ENCODE data around the gene TBX4. TPM values are rescaled to one million over a fixed set of nuclear protein-coding genes. Genes with fewer than 3 reads are reported as not detected.

TBX4 gene
- total and polyA plus RNA-seq, 2 of the 13 experiments (the other 11 are each of a cell fraction or from before 2014, with no cell fraction given) = 0.11 to 1.1 TPM

DNA sequence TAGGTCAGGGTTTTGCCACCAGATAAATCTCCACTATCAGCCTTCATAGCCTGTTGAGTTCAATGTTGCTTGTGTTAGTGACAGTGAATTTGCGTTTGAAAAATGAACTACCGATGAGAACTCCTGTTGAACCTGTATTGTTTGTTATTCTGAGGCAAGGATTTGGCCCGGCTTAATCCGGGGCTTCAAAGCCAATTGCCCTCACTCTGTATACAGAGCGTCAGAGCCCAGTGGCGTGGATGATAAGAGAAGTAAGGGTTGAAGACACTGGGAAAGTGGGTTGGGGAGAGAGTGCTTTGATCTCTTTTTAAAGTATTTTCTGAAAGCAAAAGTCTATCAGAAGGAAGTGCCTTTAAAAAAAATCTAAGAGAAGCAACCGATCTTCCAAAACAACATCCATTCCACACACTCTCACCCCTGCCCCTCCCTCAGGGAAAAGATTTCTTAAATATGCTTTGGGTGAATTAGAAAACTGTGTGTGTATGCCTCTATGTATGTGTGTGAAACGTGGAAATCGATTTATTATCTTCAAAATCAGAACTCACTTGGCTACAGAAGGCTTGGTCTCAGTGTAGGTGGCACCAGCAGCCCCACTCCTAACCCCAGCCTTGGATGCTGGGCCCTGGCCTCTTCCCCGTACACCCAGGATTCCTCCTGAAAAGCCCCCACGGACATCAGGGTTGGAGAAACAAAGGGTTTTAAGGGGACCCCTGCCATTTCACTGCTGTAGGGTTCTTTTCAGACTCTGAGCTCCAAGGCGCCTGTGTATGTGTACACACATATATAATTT lies 8.8 kb downstream of the TBX4 start (continued):
- TF ChIP-seq, protein P1, sequence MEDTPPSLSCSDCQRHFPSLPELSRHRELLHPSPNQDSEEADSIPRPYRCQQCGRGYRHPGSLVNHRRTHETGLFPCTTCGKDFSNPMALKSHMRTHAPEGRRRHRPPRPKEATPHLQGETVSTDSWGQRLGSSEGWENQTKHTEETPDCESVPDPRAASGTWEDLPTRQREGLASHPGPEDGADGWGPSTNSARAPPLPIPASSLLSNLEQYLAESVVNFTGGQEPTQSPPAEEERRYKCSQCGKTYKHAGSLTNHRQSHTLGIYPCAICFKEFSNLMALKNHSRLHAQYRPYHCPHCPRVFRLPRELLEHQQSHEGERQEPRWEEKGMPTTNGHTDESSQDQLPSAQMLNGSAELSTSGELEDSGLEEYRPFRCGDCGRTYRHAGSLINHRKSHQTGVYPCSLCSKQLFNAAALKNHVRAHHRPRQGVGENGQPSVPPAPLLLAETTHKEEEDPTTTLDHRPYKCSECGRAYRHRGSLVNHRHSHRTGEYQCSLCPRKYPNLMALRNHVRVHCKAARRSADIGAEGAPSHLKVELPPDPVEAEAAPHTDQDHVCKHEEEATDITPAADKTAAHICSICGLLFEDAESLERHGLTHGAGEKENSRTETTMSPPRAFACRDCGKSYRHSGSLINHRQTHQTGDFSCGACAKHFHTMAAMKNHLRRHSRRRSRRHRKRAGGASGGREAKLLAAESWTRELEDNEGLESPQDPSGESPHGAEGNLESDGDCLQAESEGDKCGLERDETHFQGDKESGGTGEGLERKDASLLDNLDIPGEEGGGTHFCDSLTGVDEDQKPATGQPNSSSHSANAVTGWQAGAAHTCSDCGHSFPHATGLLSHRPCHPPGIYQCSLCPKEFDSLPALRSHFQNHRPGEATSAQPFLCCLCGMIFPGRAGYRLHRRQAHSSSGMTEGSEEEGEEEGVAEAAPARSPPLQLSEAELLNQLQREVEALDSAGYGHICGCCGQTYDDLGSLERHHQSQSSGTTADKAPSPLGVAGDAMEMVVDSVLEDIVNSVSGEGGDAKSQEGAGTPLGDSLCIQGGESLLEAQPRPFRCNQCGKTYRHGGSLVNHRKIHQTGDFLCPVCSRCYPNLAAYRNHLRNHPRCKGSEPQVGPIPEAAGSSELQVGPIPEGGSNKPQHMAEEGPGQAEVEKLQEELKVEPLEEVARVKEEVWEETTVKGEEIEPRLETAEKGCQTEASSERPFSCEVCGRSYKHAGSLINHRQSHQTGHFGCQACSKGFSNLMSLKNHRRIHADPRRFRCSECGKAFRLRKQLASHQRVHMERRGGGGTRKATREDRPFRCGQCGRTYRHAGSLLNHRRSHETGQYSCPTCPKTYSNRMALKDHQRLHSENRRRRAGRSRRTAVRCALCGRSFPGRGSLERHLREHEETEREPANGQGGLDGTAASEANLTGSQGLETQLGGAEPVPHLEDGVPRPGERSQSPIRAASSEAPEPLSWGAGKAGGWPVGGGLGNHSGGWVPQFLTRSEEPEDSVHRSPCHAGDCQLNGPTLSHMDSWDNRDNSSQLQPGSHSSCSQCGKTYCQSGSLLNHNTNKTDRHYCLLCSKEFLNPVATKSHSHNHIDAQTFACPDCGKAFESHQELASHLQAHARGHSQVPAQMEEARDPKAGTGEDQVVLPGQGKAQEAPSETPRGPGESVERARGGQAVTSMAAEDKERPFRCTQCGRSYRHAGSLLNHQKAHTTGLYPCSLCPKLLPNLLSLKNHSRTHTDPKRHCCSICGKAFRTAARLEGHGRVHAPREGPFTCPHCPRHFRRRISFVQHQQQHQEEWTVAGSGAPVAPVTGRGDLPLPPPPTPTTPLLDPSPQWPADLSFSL (CRISPR knock-in tag; IDR thresholded peaks at IDR 0.05) = no peak
- no peak for TF ChIP-seq ZNF468 (CRISPR knock-in tag; IDR thresholded peaks at IDR 0.05)
- 0 out of 2 replicates have a peak, but pooled peaks have one; percentile 33 for TF ChIP-seq YEATS2 (CRISPR knock-in tag; IDR thresholded peaks at IDR 0.05; ENCODE audit: borderline replicate concordance)
- TF ChIP-seq ZSCAN21 (CRISPR knock-in tag; IDR thresholded peaks at IDR 0.05; ENCODE audit: borderline replicate concordance) = no peak
- no peak for TF ChIP-seq KDM5B (CRISPR knock-in tag; IDR thresholded peaks at IDR 0.05; ENCODE audit: borderline replicate concordance)
- no peak for TF ChIP-seq ZNF724P (CRISPR knock-in tag; IDR thresholded peaks at IDR 0.05; ENCODE audit: borderline replicate concordance)
- no peak for TF ChIP-seq ZNF44 (CRISPR knock-in tag; IDR thresholded peaks at IDR 0.05)
- 0 out of 2 replicates have a peak, but pooled peaks have one; percentile 24 for TF ChIP-seq ZNF788 (CRISPR knock-in tag; IDR thresholded peaks at IDR 0.05; ENCODE audit: borderline replicate concordance)
- TF ChIP-seq ZNF746 (CRISPR knock-in tag; IDR thresholded peaks at IDR 0.05) = peak; percentile 84; the same call in 1 of the 2 replicates
- TF ChIP-seq ZNF121 (CRISPR knock-in tag; IDR thresholded peaks at IDR 0.05) = no peak
- TF ChIP-seq RFXAP (CRISPR knock-in tag; IDR thresholded peaks at IDR 0.05; ENCODE audit: borderline replicate concordance) = 0 out of 2 replicates have a peak, but pooled peaks have one; percentile 19
- TF ChIP-seq GATA4 (IDR thresholded peaks at IDR 0.05; ENCODE audit: borderline replicate concordance, low read depth) = peak; percentile 91; the same call in 1 of the 2 replicates
- TF ChIP-seq ZFP36 (IDR thresholded peaks at IDR 0.05; ENCODE audit: borderline replicate concordance, low read depth, low read length, partially characterized antibody) = no peak
- no peak for TF ChIP-seq MXI1 (IDR thresholded peaks at IDR 0.05; ENCODE audit: borderline replicate concordance, low read depth, low read length)
- TF ChIP-seq ZZZ3 (CRISPR knock-in tag; IDR thresholded peaks at IDR 0.05; ENCODE audit: borderline replicate concordance) = no peak
- no peak for TF ChIP-seq TMF1 (CRISPR knock-in tag; IDR thresholded peaks at IDR 0.05; ENCODE audit: low read depth)
- TF ChIP-seq HNF4G (IDR thresholded peaks at IDR 0.05; ENCODE audit: borderline replicate concordance, low read depth, low read length) = peak; percentile 29; the same call in 1 of the 2 replicates
- TF ChIP-seq HNF4G (CRISPR knock-in tag; IDR thresholded peaks at IDR 0.05; ENCODE audit: borderline replicate concordance, low read depth) = no peak
- TF ChIP-seq, protein P2, sequence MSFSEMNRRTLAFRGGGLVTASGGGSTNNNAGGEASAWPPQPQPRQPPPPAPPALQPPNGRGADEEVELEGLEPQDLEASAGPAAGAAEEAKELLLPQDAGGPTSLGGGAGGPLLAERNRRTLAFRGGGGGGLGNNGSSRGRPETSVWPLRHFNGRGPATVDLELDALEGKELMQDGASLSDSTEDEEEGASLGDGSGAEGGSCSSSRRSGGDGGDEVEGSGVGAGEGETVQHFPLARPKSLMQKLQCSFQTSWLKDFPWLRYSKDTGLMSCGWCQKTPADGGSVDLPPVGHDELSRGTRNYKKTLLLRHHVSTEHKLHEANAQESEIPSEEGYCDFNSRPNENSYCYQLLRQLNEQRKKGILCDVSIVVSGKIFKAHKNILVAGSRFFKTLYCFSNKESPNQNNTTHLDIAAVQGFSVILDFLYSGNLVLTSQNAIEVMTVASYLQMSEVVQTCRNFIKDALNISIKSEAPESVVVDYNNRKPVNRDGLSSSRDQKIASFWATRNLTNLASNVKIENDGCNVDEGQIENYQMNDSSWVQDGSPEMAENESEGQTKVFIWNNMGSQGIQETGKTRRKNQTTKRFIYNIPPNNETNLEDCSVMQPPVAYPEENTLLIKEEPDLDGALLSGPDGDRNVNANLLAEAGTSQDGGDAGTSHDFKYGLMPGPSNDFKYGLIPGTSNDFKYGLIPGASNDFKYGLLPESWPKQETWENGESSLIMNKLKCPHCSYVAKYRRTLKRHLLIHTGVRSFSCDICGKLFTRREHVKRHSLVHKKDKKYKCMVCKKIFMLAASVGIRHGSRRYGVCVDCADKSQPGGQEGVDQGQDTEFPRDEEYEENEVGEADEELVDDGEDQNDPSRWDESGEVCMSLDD (CRISPR knock-in tag; IDR thresholded peaks at IDR 0.05; ENCODE audit: borderline replicate concordance) = peak; percentile 10; the same call in 1 of the 2 replicates
- TF ChIP-seq ZNF549 (CRISPR knock-in tag; IDR thresholded peaks at IDR 0.05) = no peak
- no peak for TF ChIP-seq HIVEP1 (CRISPR knock-in tag; IDR thresholded peaks at IDR 0.05)

Data from HepG2 (cell line).